ENCODE results near the gene MIP.

MIP gene

GRCh38 chr12:56414401-56414800, 40.1 kb downstream of the MIP start:
- Histone ChIP-seq H3K23ac (ENCODE audit: low read length) (no peak overlapping the region), H2AK5ac (ENCODE audit: low read length) (no peak overlapping the region), H2BK12ac (ENCODE audit: low read length) (no peak overlapping the region), H3K4me3 (ENCODE audit: low read depth, low read length) (no peak overlapping the region), H3K4me1 (ENCODE audit: control insufficient read depth in 1 of 2, insufficient read depth in 2 of 2, low read length in 2 of 2) (peaks cover 0 to 2% of the 10 kb centered on the region in 2 experiments), H3K79me2 (ENCODE audit: control insufficient read depth, insufficient read depth, low read length, poor library complexity) (no peaks in the 10 kb centered on the region), H2AFZ (ENCODE audit: insufficient read depth, low read length, poor library complexity) (no peak overlapping the region), H2BK5ac (ENCODE audit: low read depth, low read length, poor library complexity) (no peak overlapping the region), H3K4ac (ENCODE audit: low read depth, low read length) (no peak overlapping the region), H3K9ac (ENCODE audit: low read length) (no peak overlapping the region), H3K18ac (ENCODE audit: low read length) (no peak overlapping the region), H3K14ac (ENCODE audit: low read length) (no peak overlapping the region), H4K8ac (ENCODE audit: low read depth, low read length) (no peak overlapping the region), H3K9me3 (ENCODE audit: insufficient read depth, low read depth, low read length) (peaks cover 1% of the 10 kb centered on the region), H4K91ac (ENCODE audit: low read depth, low read length) (no peak overlapping the region), H3K27me3 (ENCODE audit: insufficient read depth, low read length) (no peaks in the 10 kb centered on the region), H4K12ac (ENCODE audit: low read depth, low read length) (no peak overlapping the region), H3K27ac (ENCODE audit: low read depth, low read length) (no peak overlapping the region), H2BK120ac (ENCODE audit: insufficient read depth, low read length, poor library complexity) (no peak overlapping the region), H3K79me1 (ENCODE audit: low read length) (no peaks in the 10 kb centered on the region), H3K4me2 (ENCODE audit: low read length) (no peak overlapping the region), H3K36me3 (ENCODE audit: control insufficient read depth in 1 of 2, insufficient read depth in 2 of 2, low read length in 2 of 2) (peaks cover 19 to 30% of the 10 kb centered on the region in 2 experiments)
- no CpG with 5 or more reads among the region's 3 CpGs for WGBS (ENCODE audit: extremely low coverage, insufficient coverage, insufficient read length)
- no peak for DNase-seq

GRCh38 chr12:56413392-56413791, 41.1 kb downstream of the MIP start:
- Histone ChIP-seq H3K9ac (ENCODE audit: low read length) (no peak overlapping the region), H4K12ac (ENCODE audit: low read depth, low read length) (no peak overlapping the region), H3K4me2 (ENCODE audit: low read length) (no peak overlapping the region), H3K4me3 (ENCODE audit: low read depth, low read length) (no peak overlapping the region), H3K4ac (ENCODE audit: low read depth, low read length) (no peak overlapping the region), H3K9me3 (ENCODE audit: insufficient read depth, low read depth, low read length) (peaks cover 2% of the 10 kb centered on the region), H3K27ac (ENCODE audit: low read depth, low read length) (no peak overlapping the region), H2AFZ (ENCODE audit: insufficient read depth, low read length, poor library complexity) (no peak overlapping the region), H3K14ac (ENCODE audit: low read length) (no peak overlapping the region), H3K18ac (ENCODE audit: low read length) (no peak overlapping the region), H3K27me3 (ENCODE audit: insufficient read depth, low read length) (no peaks in the 10 kb centered on the region), H4K91ac (ENCODE audit: low read depth, low read length) (no peak overlapping the region), H3K36me3 (ENCODE audit: control insufficient read depth in 1 of 2, insufficient read depth in 2 of 2, low read length in 2 of 2) (peaks cover 13 to 24% of the 10 kb centered on the region in 2 experiments), H3K23ac (ENCODE audit: low read length) (no peak overlapping the region), H2BK12ac (ENCODE audit: low read length) (no peak overlapping the region), H3K79me1 (ENCODE audit: low read length) (no peaks in the 10 kb centered on the region), H4K8ac (ENCODE audit: low read depth, low read length) (no peak overlapping the region), H3K79me2 (ENCODE audit: control insufficient read depth, insufficient read depth, low read length, poor library complexity) (no peaks in the 10 kb centered on the region), H2AK5ac (ENCODE audit: low read length) (no peak overlapping the region), H3K4me1 (ENCODE audit: control insufficient read depth in 1 of 2, insufficient read depth in 2 of 2, low read length in 2 of 2) (peaks cover 0 to 2% of the 10 kb centered on the region in 2 experiments), H2BK120ac (ENCODE audit: insufficient read depth, low read length, poor library complexity) (no peak overlapping the region), H2BK5ac (ENCODE audit: low read depth, low read length, poor library complexity) (no peak overlapping the region)
- DNase-seq = no peak
- no CpG with 5 or more reads among the region's 7 CpGs for WGBS (ENCODE audit: extremely low coverage, insufficient coverage, insufficient read length)

GRCh38 chr12:56411781-56412639, 42.4 kb downstream of the MIP start:
- no peak overlapping the region for H3K4me2 ChIP-seq (ENCODE audit: low read length)
- H3K36me3 ChIP-seq (ENCODE audit: control insufficient read depth in 1 of 2, insufficient read depth in 2 of 2, low read length in 2 of 2) = peaks cover 8 to 15% of the 10 kb centered on the region in 2 experiments
- no peak overlapping the region for H2BK120ac ChIP-seq (ENCODE audit: insufficient read depth, low read length, poor library complexity)
- H3K79me1 ChIP-seq (ENCODE audit: low read length) = no peaks in the 10 kb centered on the region
- H3K27me3 ChIP-seq (ENCODE audit: insufficient read depth, low read length) = no peaks in the 10 kb centered on the region
- H3K14ac ChIP-seq (ENCODE audit: low read length) = no peak overlapping the region
- peaks cover 2% of the 10 kb centered on the region for H3K9me3 ChIP-seq (ENCODE audit: insufficient read depth, low read depth, low read length)
- no peaks in the 10 kb centered on the region for H3K79me2 ChIP-seq (ENCODE audit: control insufficient read depth, insufficient read depth, low read length, poor library complexity)
- no peak overlapping the region for H4K91ac ChIP-seq (ENCODE audit: low read depth, low read length)
- no peak overlapping the region for H2BK12ac ChIP-seq (ENCODE audit: low read length)
- H3K4me1 ChIP-seq (ENCODE audit: control insufficient read depth in 1 of 2, insufficient read depth in 2 of 2, low read length in 2 of 2) = peaks cover 0 to 2% of the 10 kb centered on the region in 2 experiments
- H3K27ac ChIP-seq (ENCODE audit: low read depth, low read length) = no peak overlapping the region
- no CpG with 5 or more reads among the region's 6 CpGs for WGBS (ENCODE audit: extremely low coverage, insufficient coverage, insufficient read length)
- H3K18ac ChIP-seq (ENCODE audit: low read length) = no peak overlapping the region
- no peak overlapping the region for H2AFZ ChIP-seq (ENCODE audit: insufficient read depth, low read length, poor library complexity)
- DNase-seq = no peak
- no peak overlapping the region for H3K4ac ChIP-seq (ENCODE audit: low read depth, low read length)
- no peak overlapping the region for H4K12ac ChIP-seq (ENCODE audit: low read depth, low read length)
- H3K23ac ChIP-seq (ENCODE audit: low read length) = no peak overlapping the region
- no peak overlapping the region for H3K4me3 ChIP-seq (ENCODE audit: low read depth, low read length)
- no peak overlapping the region for H2BK5ac ChIP-seq (ENCODE audit: low read depth, low read length, poor library complexity)
- no peak overlapping the region for H2AK5ac ChIP-seq (ENCODE audit: low read length)
- no peak overlapping the region for H4K8ac ChIP-seq (ENCODE audit: low read depth, low read length)
- H3K9ac ChIP-seq (ENCODE audit: low read length) = no peak overlapping the region

- Histone ChIP-seq H3K27me3 (ENCODE audit: insufficient read depth, low read length) (no peaks in the 10 kb centered on the region), H3K4me1 (ENCODE audit: control insufficient read depth in 1 of 2, insufficient read depth in 2 of 2, low read length in 2 of 2) (peaks cover 0 to 2% of the 10 kb centered on the region in 2 experiments), H3K79me1 (ENCODE audit: low read length) (no peaks in the 10 kb centered on the region), H3K9me3 (ENCODE audit: insufficient read depth, low read depth, low read length) (peaks cover 2% of the 10 kb centered on the region), H2AK5ac (ENCODE audit: low read length) (no peak overlapping the region), H3K4me3 (ENCODE audit: low read depth, low read length) (no peak overlapping the region), H3K27ac (ENCODE audit: low read depth, low read length) (no peak overlapping the region), H2BK12ac (ENCODE audit: low read length) (no peak overlapping the region), H4K91ac (ENCODE audit: low read depth, low read length) (no peak overlapping the region), H4K12ac (ENCODE audit: low read depth, low read length) (no peak overlapping the region), H4K8ac (ENCODE audit: low read depth, low read length) (no peak overlapping the region), H3K9ac (ENCODE audit: low read length) (no peak overlapping the region), H3K36me3 (ENCODE audit: control insufficient read depth in 1 of 2, insufficient read depth in 2 of 2, low read length in 2 of 2) (peaks cover 7 to 13% of the 10 kb centered on the region in 2 experiments), H3K79me2 (ENCODE audit: control insufficient read depth, insufficient read depth, low read length, poor library complexity) (no peaks in the 10 kb centered on the region), H3K4me2 (ENCODE audit: low read length) (no peak overlapping the region), H3K18ac (ENCODE audit: low read length) (no peak overlapping the region), H3K23ac (ENCODE audit: low read length) (no peak overlapping the region), H2BK120ac (ENCODE audit: insufficient read depth, low read length, poor library complexity) (no peak overlapping the region), H3K4ac (ENCODE audit: low read depth, low read length) (no peak overlapping the region), H2AFZ (ENCODE audit: insufficient read depth, low read length, poor library complexity) (no peak overlapping the region), H3K14ac (ENCODE audit: low read length) (no peak overlapping the region), H2BK5ac (ENCODE audit: low read depth, low read length, poor library complexity) (no peak overlapping the region)
- WGBS (ENCODE audit: extremely low coverage, insufficient coverage, insufficient read length) = no CpG with 5 or more reads among the region's 4 CpGs
- DNase-seq = no peak
These were observed 43.7 kb downstream of the MIP start for GRCh38 chr12:56410768-56411167.
